Measurements from ENCODE around the gene GRB10. TPM values are rescaled to one million over a fixed set of nuclear protein-coding genes. Genes with fewer than 3 reads are reported as not detected.
"Not testable (repeated sequence)": the region's sequence is repeated elsewhere in the genome, so short reads cannot be mapped to it uniquely, and the experiment has no call there.

GRB10 gene
- total RNA-seq, 4 donors from 2014 or later, result 28.5 to 58.0 (median 53.0) TPM

GRCh38 chr7:50779427-50779826, 3.3 kb downstream of the GRB10 start:
- H3K27ac ChIP-seq, result no peak overlapping the region
- no peaks in the 10 kb centered on the region for H3K36me3 ChIP-seq
- ATAC-seq, result no peak
- no peak overlapping the region for H3K4me3 ChIP-seq
- H3K4me1 ChIP-seq, result peaks cover 0 to 56% (median 4%) of the 10 kb centered on the region in 3 donors
- no peaks in the 10 kb centered on the region for H3K27me3 ChIP-seq
- TF ChIP-seq EP300 (IDR thresholded peaks at IDR 0.05), result no peak
- WGBS, 2 donors (ENCODE audit: low coverage in 1 of 2), result 96% methylated on average over 3 of the region's 3 CpGs; no CpG with 5 or more reads in 1 of the 2 donors
- H3K9me3 ChIP-seq, result no peaks in the 10 kb centered on the region

GRCh38 chr7:50778189-50778588, 4.5 kb downstream of the GRB10 start:
- no peak overlapping the region for H3K27ac ChIP-seq
- no peak for ATAC-seq
- no peaks in the 10 kb centered on the region for H3K27me3 ChIP-seq
- TF ChIP-seq EP300 (IDR thresholded peaks at IDR 0.05), result no peak
- no peak for TF ChIP-seq CTCF (IDR thresholded peaks at IDR 0.05)
- TF ChIP-seq POLR2AphosphoS5 (IDR thresholded peaks at IDR 0.05), result no peak
- TF ChIP-seq POLR2A (IDR thresholded peaks at IDR 0.05), result no peak
- no peaks in the 10 kb centered on the region for H3K9me3 ChIP-seq
- no peaks in the 10 kb centered on the region for H3K36me3 ChIP-seq
- H3K4me1 ChIP-seq, result peaks cover 0 to 44% (median 4%) of the 10 kb centered on the region in 3 donors
- H3K4me3 ChIP-seq, result no peak overlapping the region

- Histone ChIP-seq H3K9me3 (no peaks in the 10 kb centered on the region), H3K4me3 (no peak overlapping the region), H3K27me3 (no peaks in the 10 kb centered on the region), H3K27ac (no peak overlapping the region), H3K36me3 (no peaks in the 10 kb centered on the region), H3K4me1 (peaks cover 0 to 27% (median 0%) of the 10 kb centered on the region in 3 donors)
- ATAC-seq, result no peak
- WGBS, 2 donors (ENCODE audit: low coverage in 1 of 2), result 75% methylated on average over 1 of the region's 1 CpG; no CpG with 5 or more reads in 1 of the 2 donors
- TF ChIP-seq POLR2A (IDR thresholded peaks at IDR 0.05) (no peak), EP300 (IDR thresholded peaks at IDR 0.05) (no peak), CTCF (IDR thresholded peaks at IDR 0.05) (no peak), POLR2AphosphoS5 (IDR thresholded peaks at IDR 0.05) (no peak)
Observed at GRCh38 chr7:50775836-50776235, 6.9 kb downstream of the GRB10 start.

GRCh38 chr7:50775231-50775630, 7.5 kb downstream of the GRB10 start:
- TF ChIP-seq CTCF (IDR thresholded peaks at IDR 0.05) (no peak), POLR2A (IDR thresholded peaks at IDR 0.05) (no peak), POLR2AphosphoS5 (IDR thresholded peaks at IDR 0.05) (no peak), EP300 (IDR thresholded peaks at IDR 0.05) (no peak)
- Histone ChIP-seq H3K36me3 (no peaks in the 10 kb centered on the region), H3K27ac (no peak overlapping the region), H3K9me3 (no peaks in the 10 kb centered on the region), H3K4me3 (no peak overlapping the region), H3K27me3 (no peaks in the 10 kb centered on the region), H3K4me1 (peaks cover 0 to 23% (median 0%) of the 10 kb centered on the region in 3 donors)
- 100% methylated on average over 1 of the region's 3 CpGs; no CpG with 5 or more reads in 1 of the 2 donors for WGBS, 2 donors (ENCODE audit: low coverage in 1 of 2)
- no peak for ATAC-seq

- 100% methylated on average over 1 of the region's 1 CpG for WGBS, 2 donors (ENCODE audit: low coverage in 1 of 2)
- Histone ChIP-seq H3K27me3 (no peaks in the 10 kb centered on the region), H3K4me1 (peaks cover 0 to 20% (median 0%) of the 10 kb centered on the region in 3 donors), H3K4me3 (no peak overlapping the region), H3K27ac (no peak overlapping the region), H3K9me3 (no peaks in the 10 kb centered on the region), H3K36me3 (peaks cover 0 to 3% of the 10 kb centered on the region in 2 donors)
- ATAC-seq, result no peak
- TF ChIP-seq EP300 (IDR thresholded peaks at IDR 0.05) (no peak), POLR2A (IDR thresholded peaks at IDR 0.05) (no peak), POLR2AphosphoS5 (IDR thresholded peaks at IDR 0.05) (no peak), CTCF (IDR thresholded peaks at IDR 0.05) (no peak)
Observed at GRCh38 chr7:50774319-50774718, 8.4 kb downstream of the GRB10 start.

- not testable (repeated sequence) for H3K27me3 ChIP-seq, ATAC-seq, H3K27ac ChIP-seq, H3K4me3 ChIP-seq, H3K36me3 ChIP-seq, H3K9me3 ChIP-seq
- WGBS, 2 donors (ENCODE audit: low coverage in 1 of 2), result 82 to 87% methylated on average over 3 to 4 of the region's 4 CpGs
- peaks cover 0 to 17% (median 0%) of the 10 kb centered on the region in 3 donors for H3K4me1 ChIP-seq
Observed at GRCh38 chr7:50773071-50773470, 9.6 kb downstream of the GRB10 start.

Data from gastroesophageal sphincter (tissue), 4 donors.